ENCODE data around the gene DPP6. TPM values are rescaled to one million over a fixed set of nuclear protein-coding genes. Genes with fewer than 3 reads are reported as not detected.

Gene DPP6
- total and polyA plus RNA-seq, 11 donors, result 0.05 to 2.9 (median 0.11) TPM; not detected in 3

- DNase-seq (no peak), ATAC-seq (no peak)
- intact Hi-C loops (cut with DNase I), result no loop called here
- Histone ChIP-seq H3K4me1 (no peaks in the 10 kb centered on the region), H3K27ac (no peak overlapping the region), H3K9me3 (peaks cover 0 to 2% (median 0%) of the 10 kb centered on the region in 12 donors), H3K36me3 (no peaks in the 10 kb centered on the region), H3K27me3 (peaks cover 0 to 16% (median 0%) of the 10 kb centered on the region in 9 donors), H3K4me3 (no peak overlapping the region)
- TF ChIP-seq CTCF (IDR thresholded peaks at IDR 0.05), result no peak
- no peak for TF ChIP-seq POLR2A (IDR thresholded peaks at IDR 0.05)
- WGBS, 4 donors, result 84 to 88% (median 86%) methylated on average over 21 to 24 of the region's 24 CpGs
Observed at GRCh38 chr7:154898973-154899855, 847.0 kb downstream of the DPP6 start.

DNA sequence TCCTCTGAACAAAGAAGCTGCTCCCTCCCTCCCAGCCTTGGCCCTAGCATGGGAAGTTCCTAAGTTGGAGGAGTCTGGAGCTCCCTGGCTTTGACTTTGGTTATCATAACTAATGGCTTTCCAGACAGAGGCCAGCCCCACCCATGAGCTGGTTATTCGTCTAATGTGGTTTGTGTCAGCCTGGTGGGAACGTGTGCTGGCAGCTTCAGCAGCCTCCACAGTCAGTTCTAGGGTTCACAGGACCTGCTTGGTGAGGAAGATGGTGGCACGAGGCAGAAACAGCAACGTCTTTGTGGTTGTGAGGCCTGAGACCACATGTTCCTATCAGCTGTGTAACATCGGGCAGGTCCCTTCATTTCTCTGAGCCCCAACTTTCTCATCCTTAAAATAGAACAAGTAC is 847.7 kb downstream of the DPP6 start:
- WGBS, 4 donors, result 51 to 64% (median 60%) methylated on average over 3 to 5 of the region's 5 CpGs
- Histone ChIP-seq H3K27me3 (peaks cover 0 to 16% (median 0%) of the 10 kb centered on the region in 9 donors), H3K36me3 (no peaks in the 10 kb centered on the region), H3K27ac (no peak overlapping the region), H3K4me3 (no peak overlapping the region), H3K9me3 (peaks cover 0 to 2% (median 0%) of the 10 kb centered on the region in 12 donors), H3K4me1 (no peaks in the 10 kb centered on the region)
- no peak for DNase-seq
- TF ChIP-seq POLR2A (IDR thresholded peaks at IDR 0.05), result no peak
- no peak for TF ChIP-seq CTCF (IDR thresholded peaks at IDR 0.05)
- no peak for ATAC-seq
- intact Hi-C loops (cut with DNase I), result no loop called here

GRCh38 chr7:154902600-154903082 is 850.4 kb downstream of the DPP6 start:
- H3K36me3 ChIP-seq, result no peaks in the 10 kb centered on the region
- no peaks in the 10 kb centered on the region for H3K4me1 ChIP-seq
- TF ChIP-seq POLR2A (IDR thresholded peaks at IDR 0.05) (no peak), CTCF (IDR thresholded peaks at IDR 0.05) (no peak)
- DNase-seq, result no peak
- ATAC-seq, result no peak
- H3K27ac ChIP-seq, result no peak overlapping the region
- intact Hi-C loops (cut with DNase I), result no loop called here
- H3K27me3 ChIP-seq, result peaks cover 0 to 6% (median 0%) of the 10 kb centered on the region in 9 donors
- H3K4me3 ChIP-seq, result no peak overlapping the region
- H3K9me3 ChIP-seq, result peaks cover 0 to 2% (median 0%) of the 10 kb centered on the region in 12 donors
- WGBS, 4 donors, result 68 to 77% (median 75%) methylated on average over 6 of the region's 6 CpGs

- TF ChIP-seq CTCF (IDR thresholded peaks at IDR 0.05), result no peak
- no peak for TF ChIP-seq POLR2A (IDR thresholded peaks at IDR 0.05)
- H3K27me3 ChIP-seq, result peaks cover 0 to 6% (median 0%) of the 10 kb centered on the region in 9 donors
- ATAC-seq, result no peak
- no peaks in the 10 kb centered on the region for H3K36me3 ChIP-seq
- 50 to 56% (median 54%) methylated on average over 13 to 14 of the region's 14 CpGs for WGBS, 4 donors
- H3K4me1 ChIP-seq, result no peaks in the 10 kb centered on the region
- peaks cover 0 to 2% (median 0%) of the 10 kb centered on the region in 12 donors for H3K9me3 ChIP-seq
- DNase-seq, result no peak
- intact Hi-C loops (cut with DNase I), result no loop called here
- H3K4me3 ChIP-seq, result no peak overlapping the region
- H3K27ac ChIP-seq, result no peak overlapping the region
Observed at GRCh38 chr7:154903083-154903731, 851.0 kb downstream of the DPP6 start.

All from heart left ventricle (tissue), 16 donors.